ENCODE data around the gene CREB3L4. TPM values are rescaled to one million over a fixed set of nuclear protein-coding genes. Genes with fewer than 3 reads are reported as not detected.

The CREB3L4 gene
- total and polyA plus RNA-seq, 2 of the 4 experiments (the other 2 are of a cell fraction): 6.5 to 9.8 TPM

GRCh38 chr1:153941826-153942725 lies 25.6 kb upstream of the CREB3L4 start:
- H2BK120ac ChIP-seq (ENCODE audit: low read depth, low read length): no peak overlapping the region
- no TSS peak for BruUV-seq (replicated peaks)
- no peak overlapping the region for H2BK5ac ChIP-seq (ENCODE audit: low read depth, low read length, poor library complexity, severe bottlenecking)
- peak overlapping the region; percentile 7 for H2AFZ ChIP-seq (replicated peaks; ENCODE audit: low read length, poor library complexity)
- dilution Hi-C loops (cut with HindIII; ENCODE audit: low sequenced_read_pairs, unreplicated experiment) (no loop called here), intact Hi-C loops (cut with micrococcal nuclease) (no loop called here), in situ Hi-C loops (cut with MboI; ENCODE audit: low sequenced_read_pairs) (no loop called here)
- peaks cover 15 to 54% of the 10 kb centered on the region in 2 experiments for H3K79me1 ChIP-seq (ENCODE audit: low read depth in 1 of 2, low read length in 2 of 2)
- 100% methylated on average over 17 of the region's 34 CpGs; no CpG with 5 or more reads in 1 of the 2 experiments for WGBS, 2 experiments (ENCODE audit: extremely low coverage in 2 of 2, insufficient read length in 1 of 2)
- H4K8ac ChIP-seq (ENCODE audit: low read depth in 2 of 2, low read length in 2 of 2): no peak overlapping the region
- no peak overlapping the region for H3K27ac ChIP-seq (ENCODE audit: insufficient read depth, low read length)
- no peak overlapping the region for H3K14ac ChIP-seq (replicated peaks; ENCODE audit: low read depth, low read length)
- no peak for ATAC-seq (ENCODE audit: low read depth)
- POLR2A ChIA-PET (ENCODE audit: unreplicated experiment): interaction anchor here (1.1 kb wide), 1 partner anchor 16 kb away, joined by 3 read pairs; no protein-coding TSS in a partner anchor
- no peak overlapping the region for H3K23ac ChIP-seq (ENCODE audit: low read depth, low read length)
- no peak overlapping the region for H2AK5ac ChIP-seq (ENCODE audit: low read depth, low read length)
- no peaks in the 10 kb centered on the region for H3K9me3 ChIP-seq (ENCODE audit: control insufficient read depth, insufficient read depth, low read length)
- no peak overlapping the region for H3K4me3 ChIP-seq (ENCODE audit: insufficient read depth, low read depth, low read length)
- TF ChIP-seq SMC3 (IDR thresholded peaks at IDR 0.05; ENCODE audit: low read depth, low read length): no peak
- no peak for TF ChIP-seq MAFK (IDR thresholded peaks at IDR 0.05; ENCODE audit: low read depth, low read length)
- no peak for TF ChIP-seq CHD1 (IDR thresholded peaks at IDR 0.05; ENCODE audit: low read depth, low read length)
- no peak for TF ChIP-seq RFX5 (IDR thresholded peaks at IDR 0.05; ENCODE audit: low read depth, low read length)
- TF ChIP-seq POLR2A (IDR thresholded peaks at IDR 0.05; ENCODE audit: low read depth, low read length): no peak
- TF ChIP-seq MAZ (IDR thresholded peaks at IDR 0.05; ENCODE audit: borderline replicate concordance, low read depth, low read length): no peak
- TF ChIP-seq CTCF (conservative IDR thresholded peaks at IDR 0.05; ENCODE audit: low read depth, low read length): no peak
- no peak for TF ChIP-seq RCOR1 (IDR thresholded peaks at IDR 0.05; ENCODE audit: insufficient replicate concordance, low read length)
- no peak for TF ChIP-seq CEBPB (IDR thresholded peaks at IDR 0.05; ENCODE audit: low read depth, low read length)
- TF ChIP-seq USF2 (IDR thresholded peaks at IDR 0.05; ENCODE audit: low read depth, low read length): no peak
- no peak for TF ChIP-seq NFE2L2 (IDR thresholded peaks at IDR 0.05; ENCODE audit: low read depth, low read length)
- TF ChIP-seq BHLHE40 (IDR thresholded peaks at IDR 0.05; ENCODE audit: low read depth, low read length): no peak
- H2BK20ac ChIP-seq (ENCODE audit: low read depth, low read length): no peak overlapping the region
- H3K9me1 ChIP-seq (ENCODE audit: insufficient read depth, low read length): peaks cover 21% of the 10 kb centered on the region; the same call in 1 of the 2 replicates
- H4K91ac ChIP-seq (ENCODE audit: insufficient read depth, low read depth, low read length): no peak overlapping the region
- peaks cover 5% of the 10 kb centered on the region for H4K20me1 ChIP-seq (ENCODE audit: insufficient read depth, low read length)
- H3K56ac ChIP-seq (ENCODE audit: extremely low read depth, insufficient read depth, low read length): no peak overlapping the region
- H3K27me3 ChIP-seq (ENCODE audit: control insufficient read depth, insufficient read depth, low read length): no peaks in the 10 kb centered on the region
- peaks cover 48% of the 10 kb centered on the region for H3K36me3 ChIP-seq (ENCODE audit: control insufficient read depth, insufficient read depth, low read length)
- no peak overlapping the region for H3K18ac ChIP-seq (ENCODE audit: low read depth, low read length)
- H3K9ac ChIP-seq (ENCODE audit: low read depth, low read length): no peak overlapping the region
- H4K5ac ChIP-seq (ENCODE audit: low read depth, low read length): no peak overlapping the region
- H3K4me1 ChIP-seq (ENCODE audit: control insufficient read depth, insufficient read depth, low read length): peaks cover 9% of the 10 kb centered on the region
- no peak overlapping the region for H2AK9ac ChIP-seq (replicated peaks; ENCODE audit: low read depth, low read length, poor library complexity)
- H2BK15ac ChIP-seq (ENCODE audit: low read depth, low read length): no peak overlapping the region
- no peak overlapping the region for H3K4ac ChIP-seq (ENCODE audit: low read depth, low read length)
- CTCF ChIA-PET: no interaction called here
- H3K4me2 ChIP-seq (ENCODE audit: low read depth, low read length): no peak overlapping the region
- no peak for DNase-seq
